NCI-H1930 (cell line): Measurements from ENCODE around the gene FABP7.
"Not testable (repeated sequence)": the region's sequence is repeated elsewhere in the genome, so short reads cannot be mapped to it uniquely, and the experiment has no call there.

ENCODE experiments used
- DNase-seq, 2 experiments: peaks; one replicate each; lab custom pipeline; 2025; lab: John Stamatoyannopoulos, UW

FABP7 gene

DNA sequence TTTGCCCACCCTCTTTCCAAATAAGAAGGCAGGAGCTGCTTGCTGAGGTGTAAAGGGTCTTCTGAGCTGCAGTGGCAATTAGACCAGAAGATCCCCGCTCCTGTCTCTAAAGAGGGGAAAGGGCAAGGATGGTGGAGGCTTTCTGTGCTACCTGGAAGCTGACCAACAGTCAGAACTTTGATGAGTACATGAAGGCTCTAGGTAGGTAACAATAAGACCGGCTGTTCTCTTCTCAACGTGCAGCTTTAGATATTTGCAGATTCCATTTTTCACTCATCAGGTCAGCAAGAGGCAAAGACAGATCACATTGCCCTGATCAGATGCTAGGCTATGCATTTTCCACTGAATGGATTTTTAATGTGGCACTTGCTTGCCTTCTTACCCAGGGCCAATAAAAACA, at the start of gene FABP7:
Gene FABP7 (plus strand): TSS at position 50 of the 400 bp plus-strand sequence. CDS start 79 bp downstream, at position 129.
- no peak for DNase-seq

DNA sequence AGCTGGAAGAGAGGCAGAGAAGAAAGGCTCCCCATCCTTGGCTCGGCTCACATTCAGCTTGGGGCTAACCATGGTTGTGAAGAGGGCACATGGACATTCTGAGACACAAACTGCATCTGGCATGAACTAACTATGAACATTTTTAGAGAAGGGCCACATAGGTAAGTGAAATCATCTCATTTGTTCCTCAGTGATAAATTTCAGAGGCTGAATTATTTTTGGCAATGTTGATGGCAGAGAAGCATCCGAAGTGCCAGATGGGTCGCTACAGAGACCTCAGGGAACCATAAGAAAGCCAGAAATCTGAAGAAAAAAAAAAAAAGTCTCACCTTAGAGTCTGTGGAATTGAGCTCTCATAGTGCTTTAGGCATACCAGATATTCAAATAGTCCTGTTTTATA, 49.2 kb upstream of the FABP7 start:
- DNase-seq: no peak

GRCh38 chr6:122730775-122731386, 48.6 kb upstream of the FABP7 start:
- peak in 1 of 2 experiments; percentile 36 for DNase-seq

GRCh38 chr6:122733259-122733658, 46.3 kb upstream of the FABP7 start:
- no peak for DNase-seq

GRCh38 chr6:122734529-122735395, 44.8 kb upstream of the FABP7 start:
- DNase-seq: no peak

DNA sequence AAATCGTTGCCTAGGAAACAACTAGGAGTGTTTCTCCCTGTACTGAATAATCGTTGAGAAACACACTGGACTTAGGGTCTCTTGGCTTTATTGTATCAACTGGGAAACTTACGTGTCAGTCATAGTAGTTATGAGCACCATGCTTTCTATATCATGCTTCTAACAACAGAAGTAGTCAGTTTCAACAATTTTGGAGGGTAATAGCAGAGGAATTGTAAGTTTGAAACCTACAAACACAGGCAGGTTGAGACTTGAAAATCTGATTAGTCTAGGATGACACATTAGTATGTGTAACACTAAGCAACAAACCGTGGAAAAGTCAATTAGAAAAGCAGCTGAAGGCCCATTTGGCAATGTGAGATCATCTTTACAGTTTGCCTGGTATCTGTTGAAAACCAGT, 43.9 kb upstream of the FABP7 start:
- no peak for DNase-seq

DNA sequence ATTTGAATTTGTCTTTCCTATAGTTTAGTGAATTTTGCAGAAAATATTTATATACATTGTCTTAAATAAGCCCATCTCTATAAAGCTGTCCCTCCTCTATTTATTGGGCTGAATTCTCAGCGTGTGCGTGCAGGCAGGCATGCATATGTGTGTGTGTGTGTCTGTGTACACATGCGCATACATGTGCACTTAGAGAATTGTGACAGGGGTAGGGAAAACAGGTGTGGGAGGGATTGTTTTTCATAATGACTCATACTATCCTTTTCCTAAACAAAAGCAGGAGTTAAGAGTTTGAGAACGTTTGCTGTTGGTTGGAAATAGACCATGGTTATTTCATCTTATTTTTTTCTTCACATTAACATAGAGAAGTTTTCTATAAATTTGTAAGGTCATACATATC, 43.4 kb upstream of the FABP7 start:
- DNase-seq: peak; percentile 19 to 80

DNA sequence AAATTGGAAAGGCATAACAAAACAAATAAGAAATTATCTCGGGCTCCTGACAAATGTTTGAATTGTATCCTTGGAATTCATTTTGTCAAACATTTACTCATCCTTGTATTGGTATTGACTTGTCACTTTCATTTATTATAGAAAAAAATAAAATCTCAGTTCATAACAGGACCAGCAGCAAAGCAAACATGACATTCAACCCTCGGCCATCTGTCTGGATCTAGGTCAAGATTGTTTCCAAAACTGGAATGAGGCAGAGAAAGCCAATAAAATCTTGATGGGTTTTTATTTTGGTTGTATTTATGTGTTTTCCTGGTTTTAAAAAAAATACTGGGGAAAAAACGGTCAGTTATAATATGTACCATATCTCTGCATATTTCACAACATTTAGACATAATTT, 42.9 kb upstream of the FABP7 start:
- DNase-seq: peak in 1 of 2 experiments; percentile 80

- no peak for DNase-seq
Observed at GRCh38 chr6:122740091-122740490, 39.4 kb upstream of the FABP7 start.

DNA sequence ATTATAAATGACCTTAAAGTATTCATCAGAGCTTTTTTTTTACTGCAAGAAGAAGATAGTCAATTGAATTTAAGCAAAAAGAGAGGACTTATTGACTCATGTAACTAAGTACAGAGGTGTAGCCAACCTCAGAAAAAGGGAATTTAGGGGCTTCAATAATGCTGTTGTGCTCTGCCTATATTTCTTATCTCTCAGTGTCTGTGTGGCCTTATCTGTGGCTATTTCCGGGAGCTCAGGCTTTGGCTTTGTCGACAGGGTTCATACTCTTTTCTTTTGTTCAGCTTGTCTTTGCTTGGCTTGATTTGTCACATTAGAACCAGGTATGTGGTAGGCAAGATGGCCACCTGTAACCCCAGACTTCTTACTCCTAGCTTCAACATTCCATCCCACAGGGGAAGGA, 38.6 kb upstream of the FABP7 start:
- no peak for DNase-seq

DNA sequence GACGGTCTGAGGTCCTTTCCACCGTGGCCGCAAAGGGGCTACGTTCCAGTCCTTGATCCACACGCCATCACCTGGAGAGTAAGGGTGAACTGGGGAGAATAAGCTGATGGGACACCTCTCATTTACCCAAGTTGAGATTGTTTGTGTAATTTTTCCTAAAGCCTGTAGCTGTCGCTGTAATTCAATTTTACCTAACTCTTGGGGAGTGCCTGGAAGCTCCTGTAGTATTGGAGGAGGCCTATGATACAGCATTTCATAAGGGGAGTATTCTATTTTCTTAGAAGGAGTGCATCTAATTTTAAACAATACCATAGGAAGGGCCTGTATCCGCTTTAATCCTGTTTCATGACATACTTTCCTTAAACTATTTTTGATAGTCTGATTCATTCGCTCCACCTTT, 35.3 kb upstream of the FABP7 start:
- DNase-seq: not testable (repeated sequence)

DNA sequence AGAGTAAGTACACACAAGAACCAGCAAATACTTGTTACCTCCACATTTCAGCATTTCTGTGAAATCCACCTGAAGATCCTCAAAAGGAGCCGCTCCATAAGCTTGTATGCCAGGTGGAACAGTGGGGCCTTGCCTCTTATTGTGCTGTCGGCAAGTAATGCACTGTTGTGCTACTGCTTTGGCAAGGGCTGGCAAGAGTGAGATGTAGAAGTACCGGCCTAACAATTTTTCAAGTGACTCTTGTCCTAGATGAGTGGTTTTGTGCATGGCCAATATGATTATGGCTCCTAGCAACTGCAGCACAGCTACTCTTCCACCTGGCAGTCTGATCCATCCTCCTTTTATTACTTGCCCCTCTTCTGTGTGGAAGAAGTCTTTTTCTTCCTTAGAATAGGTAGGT, 34.7 kb upstream of the FABP7 start:
- DNase-seq: not testable (repeated sequence)

- no peak for DNase-seq
Observed at GRCh38 chr6:122746688-122747087, 32.8 kb upstream of the FABP7 start.

DNA sequence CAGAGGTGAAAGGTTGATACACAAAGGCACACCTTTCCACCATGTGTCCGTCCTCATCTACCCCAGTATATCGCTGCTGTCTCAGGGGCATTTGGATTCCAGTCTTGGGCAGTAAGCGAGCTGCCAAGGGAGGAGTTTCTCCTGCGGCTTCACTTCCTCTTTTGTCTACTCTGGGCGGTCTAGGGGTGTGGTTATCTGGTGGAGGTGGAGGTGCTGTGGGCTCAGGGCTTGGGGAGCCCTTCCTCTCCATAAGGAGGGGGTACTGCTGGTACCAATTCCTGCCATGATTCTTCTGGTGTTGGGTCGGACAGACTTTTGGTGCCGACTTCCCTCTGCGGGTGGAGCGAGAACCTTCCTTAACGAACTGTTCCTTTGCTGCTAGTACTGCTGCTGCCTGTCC, 31.9 kb upstream of the FABP7 start:
- no peak for DNase-seq

DNA sequence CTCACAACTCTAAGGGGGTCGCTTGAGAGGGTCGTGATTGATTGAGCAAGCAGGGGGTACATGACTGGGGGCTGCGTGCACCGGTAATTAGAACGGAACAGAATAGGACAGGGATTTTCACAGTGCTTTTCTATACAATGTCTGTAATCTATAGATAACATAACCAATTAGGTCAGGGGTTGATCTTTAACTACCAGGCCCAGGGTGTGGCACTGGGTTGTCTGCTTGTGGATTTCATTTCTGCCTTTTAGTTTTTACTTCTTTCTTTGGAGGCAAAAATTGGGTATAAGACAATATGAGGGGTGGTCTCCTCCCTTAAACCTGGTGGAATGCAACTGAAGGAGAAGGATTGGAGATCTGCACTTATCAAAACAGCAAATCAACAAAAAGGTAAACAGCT, 30.6 kb upstream of the FABP7 start:
- not testable (repeated sequence) for DNase-seq

DNA sequence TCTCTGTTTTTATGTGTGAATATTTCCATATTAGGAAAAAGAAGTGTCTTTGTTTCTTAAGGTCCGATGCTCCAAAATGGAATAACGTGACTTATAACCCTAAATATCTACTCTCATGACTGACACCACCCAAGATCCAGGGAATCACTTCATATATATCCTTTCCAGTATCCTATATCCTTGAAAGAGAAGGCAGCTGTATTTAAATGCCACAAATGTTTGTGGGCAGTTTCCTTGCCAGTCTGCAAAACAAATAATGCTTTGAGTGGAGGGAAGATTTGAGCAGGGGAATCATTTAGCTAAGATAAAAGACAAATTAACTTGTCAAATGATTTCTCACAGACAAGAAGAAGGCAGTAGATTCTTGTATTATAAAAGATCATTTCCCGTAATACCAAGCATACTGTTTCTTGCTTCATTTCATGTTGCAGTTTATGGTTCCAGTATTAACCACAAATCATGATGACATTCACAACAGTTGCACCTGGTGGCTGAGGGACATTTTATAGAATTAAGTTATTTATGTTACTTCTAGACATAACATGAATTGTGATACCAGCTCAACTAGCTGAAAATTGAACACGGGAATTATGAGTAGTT, 30.0 kb upstream of the FABP7 start:
- DNase-seq: no peak

- DNase-seq: no peak
Observed at GRCh38 chr6:122751326-122751725, 28.2 kb upstream of the FABP7 start.

GRCh38 chr6:122752459-122752858, 27.1 kb upstream of the FABP7 start:
- no peak for DNase-seq

DNA sequence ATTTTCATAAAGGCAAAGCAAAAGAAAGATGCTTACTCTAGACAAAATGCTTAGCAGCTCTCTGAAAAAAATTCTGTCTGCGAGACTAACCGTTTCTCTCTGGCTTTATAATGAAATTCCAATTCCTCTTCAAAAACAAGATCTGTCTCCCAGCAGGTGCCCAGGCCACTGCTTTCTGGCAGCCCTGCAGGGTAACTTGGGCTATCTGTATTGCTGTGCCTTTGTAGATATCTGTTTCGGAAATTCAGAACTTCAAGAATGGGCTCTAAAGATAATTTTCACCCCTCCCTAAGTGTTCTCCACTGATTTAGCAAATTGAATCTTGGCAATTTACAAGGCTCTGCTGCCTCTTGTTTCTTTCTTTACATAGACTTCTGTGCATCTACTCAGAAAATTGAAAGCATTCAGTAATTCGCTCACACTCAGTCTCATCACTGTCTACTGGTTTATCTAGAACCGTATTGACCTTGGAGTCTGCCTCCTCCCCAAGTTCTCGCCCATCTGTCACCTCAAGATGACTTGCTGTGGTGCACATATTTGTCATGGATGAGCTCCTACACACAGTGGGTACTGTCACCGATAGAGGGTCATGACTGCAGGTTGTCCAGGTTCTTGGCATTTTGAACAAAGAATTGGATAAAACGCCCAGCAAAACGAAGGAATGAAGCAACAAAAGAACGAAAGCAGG, 26.4 kb upstream of the FABP7 start:
- DNase-seq: no peak

DNA sequence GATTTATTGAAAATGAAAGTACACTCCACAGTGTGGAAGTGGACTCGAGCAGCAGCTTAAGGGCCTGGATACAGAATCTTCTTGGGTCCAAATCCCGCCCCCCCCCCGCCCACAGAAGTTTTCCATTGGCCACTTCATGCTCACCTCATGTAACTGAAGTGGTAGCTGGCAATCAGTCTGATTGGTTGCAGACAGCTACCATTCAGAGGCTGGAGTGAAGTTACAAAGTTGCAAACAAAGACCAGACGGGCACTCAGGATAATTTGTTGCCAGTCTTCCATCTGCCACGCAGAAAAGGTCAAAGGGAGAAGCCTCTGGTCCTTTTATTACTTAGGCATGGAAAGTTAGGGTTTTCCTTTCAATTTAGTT, 25.8 kb upstream of the FABP7 start:
- DNase-seq: no peak

DNA sequence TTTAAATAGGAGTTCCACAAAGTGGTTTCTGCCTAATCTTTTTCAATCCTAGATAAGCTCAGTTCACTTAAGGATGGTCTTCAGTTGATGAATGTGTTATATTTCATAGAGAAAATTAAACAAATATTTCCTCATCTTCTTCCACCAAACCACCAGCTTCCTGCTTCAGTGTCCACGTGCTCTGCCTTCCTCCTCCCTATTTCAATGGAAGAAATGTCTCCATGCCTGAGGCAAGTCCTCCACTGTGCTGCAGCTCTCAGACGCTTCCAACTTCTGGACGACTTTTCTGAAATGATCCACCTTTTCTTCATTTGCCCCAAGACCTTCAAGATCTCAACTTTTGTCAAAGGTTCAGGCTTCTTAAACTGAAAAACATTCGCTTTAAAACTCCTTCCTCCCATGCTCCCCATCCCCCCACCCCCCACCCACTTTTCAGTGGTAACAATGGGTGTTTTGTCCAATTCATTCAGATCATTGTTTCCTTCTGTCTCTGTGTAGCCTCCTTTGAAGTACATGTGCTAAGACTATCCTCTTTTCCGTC, 25.3 kb upstream of the FABP7 start:
- no peak for DNase-seq

DNA sequence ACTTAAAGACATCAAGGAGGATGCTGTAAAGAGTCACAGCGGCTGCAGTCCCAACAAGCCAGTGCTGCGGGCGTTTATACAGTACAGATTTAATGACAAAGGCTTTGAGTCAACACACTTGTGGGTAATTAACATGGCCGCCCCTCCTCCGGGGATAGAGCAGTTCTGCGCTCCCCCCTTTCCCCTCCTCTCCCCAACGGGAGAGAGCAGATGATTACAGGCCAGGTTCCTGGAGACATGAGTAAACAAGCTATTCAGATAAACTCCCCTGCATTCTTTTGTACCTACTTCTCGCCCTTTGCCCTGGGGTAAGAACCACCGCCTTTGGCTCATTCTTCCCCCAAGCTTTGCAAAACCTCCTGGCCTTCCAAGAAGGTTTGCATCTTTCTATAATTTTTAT, 23.6 kb upstream of the FABP7 start:
- DNase-seq: no peak
